ENCODE measurements around the gene DKK2.

The DKK2 gene

GRCh38 chr4:107035819-107036583 is at the start of gene DKK2:
TSS of gene DKK2 (minus strand) at chr4:107036313. CDS start at chr4:107035591, 722 bp downstream.
- H3K9ac ChIP-seq (ENCODE audit: low read length): no peak within 1 kb of the TSS
- no peaks in the 10 kb centered on the region for H4K20me1 ChIP-seq (ENCODE audit: insufficient read depth, low read length)
- no peak within 1 kb of the TSS for H2AFZ ChIP-seq (ENCODE audit: low read depth, low read length)
- H3K9me3 ChIP-seq (ENCODE audit: insufficient read depth, low read length): 0 out of 2 replicates have a peak, but pooled peaks cover 6% of the 10 kb centered on the region
- no peak within 1 kb of the TSS for H3K27ac ChIP-seq (ENCODE audit: low read length)
- no peaks in the 10 kb centered on the region for H3K79me2 ChIP-seq (ENCODE audit: low read length)
- H3K4me2 ChIP-seq (ENCODE audit: low read length): no peak within 1 kb of the TSS
- no peaks in the 10 kb centered on the region for H3K27me3 ChIP-seq (ENCODE audit: low read depth, low read length)
- no peak within 1 kb of the TSS for H3K4me3 ChIP-seq (ENCODE audit: low read length)
- H3K36me3 ChIP-seq (replicated peaks; ENCODE audit: low read depth, low read length): no peaks in the 10 kb centered on the region
- no peak for TF ChIP-seq CTCF (IDR thresholded peaks at IDR 0.05; ENCODE audit: low read depth, low read length)
- no peak for TF ChIP-seq EZH2phosphoT487 (IDR thresholded peaks at IDR 0.05; ENCODE audit: low read depth)
- H3K4me1 ChIP-seq (ENCODE audit: low read length): no peaks in the 10 kb centered on the region

- H3K9me3 ChIP-seq (ENCODE audit: insufficient read depth, low read length): no peaks in the 10 kb centered on the region
- no peaks in the 10 kb centered on the region for H3K79me2 ChIP-seq (ENCODE audit: low read length)
- H3K27ac ChIP-seq (ENCODE audit: low read length): no peak overlapping the region
- no peaks in the 10 kb centered on the region for H3K27me3 ChIP-seq (ENCODE audit: low read depth, low read length)
- H3K4me2 ChIP-seq (ENCODE audit: low read length): no peak overlapping the region
- H3K4me3 ChIP-seq (ENCODE audit: low read length): no peak overlapping the region
- TF ChIP-seq EZH2phosphoT487 (IDR thresholded peaks at IDR 0.05; ENCODE audit: low read depth) (no peak), CTCF (IDR thresholded peaks at IDR 0.05; ENCODE audit: low read depth, low read length) (no peak)
- H4K20me1 ChIP-seq (ENCODE audit: insufficient read depth, low read length): no peaks in the 10 kb centered on the region
- no peaks in the 10 kb centered on the region for H3K4me1 ChIP-seq (ENCODE audit: low read length)
- no peak overlapping the region for H2AFZ ChIP-seq (ENCODE audit: low read depth, low read length)
- H3K36me3 ChIP-seq (replicated peaks; ENCODE audit: low read depth, low read length): no peaks in the 10 kb centered on the region
- no peak overlapping the region for H3K9ac ChIP-seq (ENCODE audit: low read length)
Measured at GRCh38 chr4:107077192-107077591, 41.1 kb upstream of the DKK2 start.

GRCh38 chr4:107072836-107073736 is 37.0 kb upstream of the DKK2 start:
- no peak for TF ChIP-seq EZH2phosphoT487 (IDR thresholded peaks at IDR 0.05; ENCODE audit: low read depth)
- no peak for TF ChIP-seq CTCF (IDR thresholded peaks at IDR 0.05; ENCODE audit: low read depth, low read length)
- Histone ChIP-seq H3K27me3 (ENCODE audit: low read depth, low read length) (no peaks in the 10 kb centered on the region), H3K4me2 (ENCODE audit: low read length) (no peak overlapping the region), H3K79me2 (ENCODE audit: low read length) (no peaks in the 10 kb centered on the region), H3K27ac (ENCODE audit: low read length) (no peak overlapping the region), H3K4me3 (ENCODE audit: low read length) (no peak overlapping the region), H4K20me1 (ENCODE audit: insufficient read depth, low read length) (no peaks in the 10 kb centered on the region), H2AFZ (ENCODE audit: low read depth, low read length) (no peak overlapping the region), H3K9me3 (ENCODE audit: insufficient read depth, low read length) (no peaks in the 10 kb centered on the region), H3K4me1 (ENCODE audit: low read length) (peaks cover 12% of the 10 kb centered on the region), H3K36me3 (replicated peaks; ENCODE audit: low read depth, low read length) (no peaks in the 10 kb centered on the region), H3K9ac (ENCODE audit: low read length) (no peak overlapping the region)

- Histone ChIP-seq H3K79me2 (ENCODE audit: low read length) (no peaks in the 10 kb centered on the region), H3K27ac (ENCODE audit: low read length) (no peak overlapping the region), H4K20me1 (ENCODE audit: insufficient read depth, low read length) (no peaks in the 10 kb centered on the region), H3K4me3 (ENCODE audit: low read length) (no peak overlapping the region), H2AFZ (ENCODE audit: low read depth, low read length) (no peak overlapping the region), H3K4me1 (ENCODE audit: low read length) (peaks cover 15% of the 10 kb centered on the region), H3K4me2 (ENCODE audit: low read length) (no peak overlapping the region), H3K36me3 (replicated peaks; ENCODE audit: low read depth, low read length) (no peaks in the 10 kb centered on the region), H3K9ac (ENCODE audit: low read length) (no peak overlapping the region), H3K27me3 (ENCODE audit: low read depth, low read length) (no peaks in the 10 kb centered on the region), H3K9me3 (ENCODE audit: insufficient read depth, low read length) (no peaks in the 10 kb centered on the region)
- TF ChIP-seq CTCF (IDR thresholded peaks at IDR 0.05; ENCODE audit: low read depth, low read length): no peak
- no peak for TF ChIP-seq EZH2phosphoT487 (IDR thresholded peaks at IDR 0.05; ENCODE audit: low read depth)
Measured at GRCh38 chr4:107071108-107071507, 35.0 kb upstream of the DKK2 start.

Measured in OCI-LY3 (cell line).